OCI-LY1 (cell line): Measurements from ENCODE around the gene MED1.

ENCODE experiments used
- H2AFZ ChIP-seq: fragments of 200-600 bp; sonication (generic), shearing (Covaris generic); 2 replicates; pipeline ENCODE4 v1.6.0; 2014; ENCODE audit warnings: antibody characterized with exemption, mild to moderate bottlenecking, low read length
- H3F3A ChIP-seq: fragments of 200-600 bp; sonication (generic), shearing (Covaris generic); 2 replicates; pipeline ENCODE4 v1.6.0; 2014; ENCODE audit warnings: mild to moderate bottlenecking, antibody characterized with exemption, low read length, moderate library complexity; ENCODE audit not compliant: insufficient read depth
- H3K27ac ChIP-seq: fragments of 200-600 bp; sonication (generic); 2 replicates; pipeline ENCODE4 v1.5.1; 2014; ENCODE audit warnings: low read length, mixed run types, mild to moderate bottlenecking, low read depth; ENCODE audit not compliant: poor library complexity, severe bottlenecking
- H3K27me3 ChIP-seq: fragments of 200-600 bp; sonication (generic); 2 replicates; pipeline ENCODE4 v1.6.0; 2014; ENCODE audit warnings: antibody characterized with exemption, mild to moderate bottlenecking, low read length, moderate library complexity; ENCODE audit not compliant: insufficient read depth
- H3K36me3 ChIP-seq: fragments of 200-600 bp; sonication (generic); 2 replicates; pipeline ENCODE4 v1.6.1; 2014; ENCODE audit warnings: mild to moderate bottlenecking, antibody characterized with exemption, low read length, moderate library complexity, mixed read lengths; ENCODE audit not compliant: insufficient read depth
- H3K4me1 ChIP-seq: fragments of 200-600 bp; sonication (generic); 2 replicates; pipeline ENCODE4 v1.5.1; 2014; ENCODE audit warnings: mild to moderate bottlenecking, low read length, moderate library complexity; ENCODE audit not compliant: insufficient read depth, severe bottlenecking
- H3K4me2 ChIP-seq: fragments of 200-600 bp; sonication (generic), shearing (Covaris generic); 2 replicates; pipeline ENCODE4 v1.6.1; 2014; ENCODE audit warnings: low read length
- H3K4me3 ChIP-seq: fragments of 200-600 bp; sonication (generic); 2 replicates; pipeline ENCODE4 v1.5.1; 2014; ENCODE audit warnings: low read length, low read depth, mild to moderate bottlenecking, mixed read lengths; ENCODE audit not compliant: poor library complexity, severe bottlenecking
- H3K79me2 ChIP-seq: fragments of 200-600 bp; shearing (Covaris generic); 2 replicates; pipeline ENCODE4 v1.6.1; 2016; ENCODE audit warnings: mixed run types, low read length, mixed read lengths; ENCODE audit not compliant: insufficient read depth
- H3K9ac ChIP-seq: fragments of 200-600 bp; sonication (generic), shearing (Covaris generic); 2 replicates; pipeline ENCODE4 v1.6.1; 2014; ENCODE audit warnings: mild to moderate bottlenecking, low read length, mixed read lengths
- H3K9me2 ChIP-seq: fragments of 200-600 bp; sonication (generic), shearing (Covaris generic); 2 replicates; pipeline ENCODE4 v1.6.1; 2014; ENCODE audit warnings: low read depth, mild to moderate bottlenecking, low read length, mixed read lengths
- H3K9me3 ChIP-seq: fragments of 200-600 bp; shearing (Covaris generic); 2 replicates; pipeline ENCODE4 v1.6.1; 2014; ENCODE audit warnings: low read length, mixed read lengths
- H4K20me1 ChIP-seq: fragments of 200-600 bp; sonication (generic), shearing (Covaris generic); 2 replicates; pipeline ENCODE4 v1.6.0; 2016; ENCODE audit warnings: mild to moderate bottlenecking, low read length; ENCODE audit not compliant: insufficient read depth
- EZH2 ChIP-seq: fragments of 200-600 bp; sonication (generic), shearing (Covaris generic); IDR thresholded peaks from 2 replicates; pipeline ENCODE4 v1.8.0; 2017; ENCODE audit warnings: borderline replicate concordance, mixed run types, mild to moderate bottlenecking, antibody characterized with exemption, low read length, moderate library complexity, mixed read lengths
- TF ChIP-seq, protein P1 (sequence below): fragments of 200-600 bp; sonication (generic), shearing (Covaris generic); IDR thresholded peaks from 2 replicates; pipeline ENCODE4 v1.5.1; 2017; ENCODE audit warnings: mild to moderate bottlenecking, antibody characterized with exemption, low read length, moderate library complexity, mixed read lengths

Gene MED1

DNA sequence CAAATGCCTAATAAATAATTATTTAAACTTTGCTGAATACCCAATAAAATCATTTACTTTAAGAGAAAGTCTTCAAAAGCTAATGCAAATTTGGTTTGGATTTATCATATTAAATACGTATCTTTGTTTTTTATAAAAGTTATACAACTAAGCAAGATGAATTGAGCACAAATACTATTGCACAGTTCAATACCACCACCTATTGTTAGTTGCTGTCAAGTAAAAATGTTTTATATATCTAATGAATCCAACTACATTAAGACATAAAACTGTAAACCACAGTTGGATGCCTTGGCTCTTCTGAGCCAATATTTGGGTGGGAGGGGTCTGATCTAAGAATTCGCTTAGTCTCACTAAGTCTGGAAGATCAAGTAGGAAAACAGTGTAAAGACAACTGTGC is 57.3 kb downstream of the MED1 start:
- Histone ChIP-seq H3K9me2 (no peaks in the 10 kb centered on the region), H3K27me3 (no peaks in the 10 kb centered on the region), H4K20me1 (no peaks in the 10 kb centered on the region), H3K4me3 (no peak overlapping the region), H3K9me3 (no peaks in the 10 kb centered on the region), H2AFZ (no peak overlapping the region), H3K9ac (no peak overlapping the region), H3F3A (no peaks in the 10 kb centered on the region; the same call in 1 of the 2 replicates), H3K36me3 (no peaks in the 10 kb centered on the region), H3K27ac (no peak overlapping the region), H3K4me2 (no peak overlapping the region), H3K4me1 (peaks cover 3% of the 10 kb centered on the region), H3K79me2 (0 out of 2 replicates have a peak, but pooled peaks cover 8% of the 10 kb centered on the region)
- TF ChIP-seq, protein P1, sequence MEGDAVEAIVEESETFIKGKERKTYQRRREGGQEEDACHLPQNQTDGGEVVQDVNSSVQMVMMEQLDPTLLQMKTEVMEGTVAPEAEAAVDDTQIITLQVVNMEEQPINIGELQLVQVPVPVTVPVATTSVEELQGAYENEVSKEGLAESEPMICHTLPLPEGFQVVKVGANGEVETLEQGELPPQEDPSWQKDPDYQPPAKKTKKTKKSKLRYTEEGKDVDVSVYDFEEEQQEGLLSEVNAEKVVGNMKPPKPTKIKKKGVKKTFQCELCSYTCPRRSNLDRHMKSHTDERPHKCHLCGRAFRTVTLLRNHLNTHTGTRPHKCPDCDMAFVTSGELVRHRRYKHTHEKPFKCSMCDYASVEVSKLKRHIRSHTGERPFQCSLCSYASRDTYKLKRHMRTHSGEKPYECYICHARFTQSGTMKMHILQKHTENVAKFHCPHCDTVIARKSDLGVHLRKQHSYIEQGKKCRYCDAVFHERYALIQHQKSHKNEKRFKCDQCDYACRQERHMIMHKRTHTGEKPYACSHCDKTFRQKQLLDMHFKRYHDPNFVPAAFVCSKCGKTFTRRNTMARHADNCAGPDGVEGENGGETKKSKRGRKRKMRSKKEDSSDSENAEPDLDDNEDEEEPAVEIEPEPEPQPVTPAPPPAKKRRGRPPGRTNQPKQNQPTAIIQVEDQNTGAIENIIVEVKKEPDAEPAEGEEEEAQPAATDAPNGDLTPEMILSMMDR, result peak; percentile 15; the same call in 1 of the 2 replicates
- TF ChIP-seq EZH2, result no peak

DNA sequence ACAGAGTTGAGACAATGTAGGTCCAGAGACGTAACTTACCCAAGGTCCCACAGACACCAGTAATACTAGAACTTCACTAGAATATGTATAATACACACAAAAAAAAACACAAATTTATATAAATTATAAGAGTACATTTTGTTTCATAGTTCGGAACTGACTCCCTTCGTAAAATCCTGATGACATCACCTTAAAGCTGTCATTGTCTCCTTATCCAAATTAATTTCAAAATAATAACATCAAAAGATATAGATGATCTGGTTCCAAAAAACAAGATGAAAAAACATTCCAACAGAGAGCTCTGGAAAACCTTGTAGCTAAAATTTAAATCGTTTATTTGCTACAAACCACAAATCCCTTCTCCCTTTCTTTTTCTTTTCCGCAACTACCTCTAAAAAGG is 59.6 kb downstream of the MED1 start:
- no peaks in the 10 kb centered on the region; the same call in 1 of the 2 replicates for H3F3A ChIP-seq
- H3K27ac ChIP-seq, result no peak overlapping the region
- no peak overlapping the region for H2AFZ ChIP-seq
- H4K20me1 ChIP-seq, result no peaks in the 10 kb centered on the region
- H3K36me3 ChIP-seq, result no peaks in the 10 kb centered on the region
- no peaks in the 10 kb centered on the region for H3K9me3 ChIP-seq
- H3K4me2 ChIP-seq, result no peak overlapping the region
- no peaks in the 10 kb centered on the region for H3K27me3 ChIP-seq
- TF ChIP-seq EZH2, result no peak
- TF ChIP-seq, protein P1, result no peak
- no peaks in the 10 kb centered on the region for H3K9me2 ChIP-seq
- H3K9ac ChIP-seq, result no peak overlapping the region
- no peak overlapping the region for H3K4me3 ChIP-seq
- H3K79me2 ChIP-seq, result 0 out of 2 replicates have a peak, but pooled peaks cover 3% of the 10 kb centered on the region
- H3K4me1 ChIP-seq, result peaks cover 3% of the 10 kb centered on the region

DNA sequence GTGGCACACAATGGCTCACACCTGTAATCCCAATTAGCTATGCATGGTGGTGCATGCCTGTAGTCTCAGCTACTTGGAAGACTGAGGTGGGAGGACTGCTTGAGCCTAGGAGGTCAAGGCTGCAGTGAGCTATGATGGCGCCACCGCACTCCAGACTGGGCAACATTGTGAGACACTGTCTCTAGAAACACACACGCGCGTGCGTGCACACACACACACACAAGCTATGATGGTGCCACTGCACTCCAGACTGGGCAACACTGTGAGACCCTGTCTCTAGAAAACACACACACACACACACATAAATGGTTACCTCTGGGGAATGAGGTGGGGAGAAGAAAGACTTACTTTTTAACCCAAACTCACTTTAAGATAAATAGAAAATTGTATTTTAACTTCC is 66.0 kb downstream of the MED1 start:
- Histone ChIP-seq H3K79me2 (no peaks in the 10 kb centered on the region), H3K4me2 (no peak overlapping the region), H2AFZ (no peak overlapping the region), H3K36me3 (no peaks in the 10 kb centered on the region), H3K27ac (no peak overlapping the region), H3K9me2 (no peaks in the 10 kb centered on the region), H3K9ac (no peak overlapping the region), H3K4me3 (no peak overlapping the region), H3K4me1 (no peaks in the 10 kb centered on the region), H4K20me1 (no peaks in the 10 kb centered on the region), H3K9me3 (no peaks in the 10 kb centered on the region), H3K27me3 (no peaks in the 10 kb centered on the region), H3F3A (no peaks in the 10 kb centered on the region; the same call in 1 of the 2 replicates)
- TF ChIP-seq EZH2, result no peak
- TF ChIP-seq, protein P1, result no peak
